NCI-H345 (cell line): Measurements from ENCODE around the gene SPC24.
"Not testable (repeated sequence)": the region's sequence is repeated elsewhere in the genome, so short reads cannot be mapped to it uniquely, and the experiment has no call there.

Experiments used
- DNase-seq: peaks from one replicate; lab custom pipeline; 2025; lab: John Stamatoyannopoulos, UW

The SPC24 gene

GRCh38 chr19:11191934-11192333 is 36.4 kb upstream of the SPC24 start:
- no peak for DNase-seq

DNA sequence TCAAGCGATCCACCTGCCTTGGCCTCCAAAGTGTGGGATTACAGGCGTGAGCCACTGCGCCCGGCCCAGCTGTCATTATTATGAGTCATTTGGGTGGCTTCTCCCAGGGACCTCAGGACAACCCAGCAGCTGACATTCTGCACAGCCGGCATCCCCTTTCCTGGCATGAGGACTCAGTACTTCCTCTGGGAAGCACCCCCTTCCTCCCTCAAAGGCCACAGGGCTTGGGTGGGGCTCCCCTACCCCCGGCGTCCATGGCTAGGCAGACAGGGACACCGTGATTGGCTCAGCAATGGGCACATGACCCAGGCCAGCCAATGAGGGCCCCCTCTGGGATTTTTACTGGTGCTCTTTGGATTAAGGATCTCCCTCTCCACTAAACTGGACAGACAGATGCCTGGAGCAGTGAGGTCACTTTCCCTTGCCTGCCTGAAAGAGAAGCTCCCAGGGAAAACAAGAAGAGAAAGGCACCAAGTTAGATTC is 35.7 kb upstream of the SPC24 start:
- DNase-seq: no peak

- no peak for DNase-seq
These were observed 34.9 kb upstream of the SPC24 start for GRCh38 chr19:11190501-11190900.

- DNase-seq: no peak
These were observed 31.9 kb upstream of the SPC24 start for GRCh38 chr19:11187441-11187840.

DNA sequence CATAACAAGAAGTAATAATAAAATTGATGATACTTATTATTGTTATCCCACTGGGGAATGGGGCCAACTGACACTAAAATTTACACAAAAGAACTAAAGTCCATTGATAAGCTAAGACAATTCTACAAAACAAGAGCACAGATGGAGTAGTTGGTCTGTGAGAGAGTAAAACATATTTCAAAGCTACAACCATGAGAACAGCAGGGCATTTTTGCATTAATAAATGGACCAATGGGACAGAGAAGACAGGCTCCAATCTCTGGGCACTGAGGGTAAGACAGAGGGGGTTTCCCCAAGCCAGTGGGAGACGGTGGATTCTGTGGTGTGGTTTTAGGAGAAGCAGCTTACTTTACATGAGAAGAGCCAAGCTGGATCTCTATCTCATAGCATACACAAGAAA is 27.4 kb upstream of the SPC24 start:
- no peak for DNase-seq

DNA sequence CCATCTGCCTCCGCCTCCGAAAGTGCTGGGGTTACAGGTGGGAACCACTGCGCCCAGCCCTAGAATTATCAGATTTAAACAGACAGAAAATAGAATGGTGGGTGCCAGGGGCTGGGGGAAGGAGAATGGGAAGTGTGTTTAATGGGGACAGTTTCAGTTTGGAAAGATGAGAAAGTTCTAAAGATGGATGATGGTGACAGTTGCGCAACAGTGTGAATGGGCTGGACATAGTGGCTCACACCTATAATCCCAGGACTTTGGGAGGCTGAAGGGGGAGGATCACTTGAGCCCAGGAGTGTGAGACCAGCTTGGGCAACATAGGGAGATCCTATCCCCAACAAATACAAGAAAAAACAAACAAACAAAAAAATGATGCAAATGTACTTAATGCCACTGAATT is 25.9 kb upstream of the SPC24 start:
- DNase-seq: no peak

GRCh38 chr19:11180975-11181374 is 25.4 kb upstream of the SPC24 start:
- not testable (repeated sequence) for DNase-seq

GRCh38 chr19:11180346-11180745 is 24.8 kb upstream of the SPC24 start:
- DNase-seq: no peak

GRCh38 chr19:11179716-11180297 is 24.2 kb upstream of the SPC24 start:
- DNase-seq: no peak

GRCh38 chr19:11179145-11179465 is 23.5 kb upstream of the SPC24 start:
- not testable (repeated sequence) for DNase-seq

DNA sequence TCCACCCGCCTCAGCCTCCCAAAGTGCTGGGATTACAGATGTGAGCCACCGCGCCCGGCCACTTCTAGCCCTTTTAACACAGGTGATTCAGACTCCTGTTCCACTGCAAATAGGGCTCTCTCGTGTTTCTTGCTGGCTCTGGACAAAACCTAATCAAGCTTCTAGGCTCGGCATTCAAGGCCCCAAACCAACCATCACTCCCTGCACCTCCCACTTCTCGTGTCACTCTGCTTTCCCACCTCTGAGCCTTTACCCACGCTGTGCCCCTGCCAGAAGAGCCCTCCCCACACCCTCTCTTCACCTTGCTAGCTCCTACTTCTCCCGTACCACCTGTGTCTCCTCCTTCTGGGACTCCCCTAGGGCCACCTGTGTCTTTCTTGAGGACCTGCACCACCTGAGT is 22.0 kb upstream of the SPC24 start:
- DNase-seq: no peak

GRCh38 chr19:11176466-11177193 is 21.0 kb upstream of the SPC24 start:
- no peak for DNase-seq

- DNase-seq: no peak
These were observed 20.3 kb upstream of the SPC24 start for GRCh38 chr19:11175920-11176319.

- no peak for DNase-seq
These were observed 18.8 kb upstream of the SPC24 start for GRCh38 chr19:11174336-11174735.

- no peak for DNase-seq
These were observed 18.1 kb upstream of the SPC24 start for GRCh38 chr19:11173516-11174155.

DNA sequence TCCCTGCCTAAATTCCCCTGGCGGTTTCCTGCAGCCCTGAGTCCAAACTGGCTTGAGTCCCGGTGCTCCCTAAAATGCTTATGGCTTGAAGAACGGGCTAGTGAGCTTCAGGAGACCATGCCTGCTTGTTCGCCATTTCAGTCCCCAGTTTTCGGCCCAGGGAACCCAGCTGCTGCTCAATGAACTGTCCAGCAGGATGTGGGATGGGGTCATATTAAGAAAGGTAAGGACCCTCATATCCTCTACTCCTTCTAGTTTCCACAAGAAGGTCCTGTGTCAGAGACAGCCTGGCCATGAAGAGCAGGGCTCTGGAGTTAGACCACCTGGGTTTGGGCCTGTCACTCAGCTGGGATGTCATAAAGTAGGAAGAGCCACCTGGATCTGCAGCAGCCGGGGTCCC is 17.0 kb upstream of the SPC24 start:
- DNase-seq: no peak

GRCh38 chr19:11171144-11171543 is 15.6 kb upstream of the SPC24 start:
- DNase-seq: no peak

DNA sequence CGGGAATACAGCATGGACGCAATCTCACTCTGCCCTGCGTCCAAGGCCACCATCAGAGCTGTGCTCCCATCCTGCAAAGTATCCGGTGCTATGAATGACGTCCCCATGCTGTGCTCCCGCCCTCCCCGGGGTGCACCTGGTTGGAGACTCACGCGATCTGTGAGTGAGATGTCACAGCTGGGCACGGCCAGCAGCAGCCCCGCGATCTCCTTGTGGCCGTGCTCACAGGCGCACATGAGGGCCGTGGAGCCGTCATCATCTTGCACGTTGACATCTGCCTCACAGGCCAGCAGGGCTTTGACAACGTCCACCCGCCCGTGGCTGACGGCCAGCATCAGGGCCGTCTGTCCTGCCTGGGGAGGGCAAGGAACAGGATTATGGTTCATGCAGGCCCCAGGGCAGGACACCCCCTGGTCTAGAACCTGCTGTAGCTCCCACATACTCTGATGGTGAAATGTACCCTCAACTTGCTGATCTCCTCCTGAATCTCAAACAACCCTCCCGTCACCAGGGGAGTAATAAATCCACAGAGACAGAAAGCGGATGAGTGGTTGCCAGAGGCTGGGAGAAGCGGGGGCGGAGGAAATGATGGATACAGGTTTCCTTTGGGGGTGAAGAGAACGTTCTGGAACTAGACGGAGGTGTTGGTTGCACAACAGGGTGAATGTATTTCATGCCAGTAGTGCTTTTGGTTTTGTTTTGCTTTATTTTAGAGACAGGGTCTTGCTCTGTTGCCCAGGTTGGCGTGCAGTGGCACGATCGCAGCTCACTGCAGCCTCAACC is 14.5 kb upstream of the SPC24 start:
- DNase-seq: no peak

DNA sequence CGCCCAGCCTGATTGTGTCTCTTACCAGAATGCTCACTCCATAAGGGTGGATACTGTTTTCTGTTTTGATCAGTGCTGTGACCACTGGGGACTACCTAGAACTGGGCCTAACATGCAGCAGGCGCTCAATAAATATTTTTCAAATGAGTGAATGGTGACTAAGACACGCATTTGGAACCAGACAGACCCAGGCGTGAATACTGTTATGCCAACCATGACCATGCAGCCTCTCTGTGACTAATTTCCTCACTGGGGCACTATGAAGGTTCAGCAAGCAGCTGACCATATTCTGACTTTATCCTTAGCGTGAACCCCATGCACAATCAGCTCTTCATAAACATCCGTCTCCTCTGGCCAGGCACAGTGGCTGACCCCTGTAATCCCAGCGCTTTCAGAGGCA is 13.0 kb upstream of the SPC24 start:
- DNase-seq: no peak

GRCh38 chr19:11166281-11167142 is 10.9 kb upstream of the SPC24 start:
- no peak for DNase-seq

DNA sequence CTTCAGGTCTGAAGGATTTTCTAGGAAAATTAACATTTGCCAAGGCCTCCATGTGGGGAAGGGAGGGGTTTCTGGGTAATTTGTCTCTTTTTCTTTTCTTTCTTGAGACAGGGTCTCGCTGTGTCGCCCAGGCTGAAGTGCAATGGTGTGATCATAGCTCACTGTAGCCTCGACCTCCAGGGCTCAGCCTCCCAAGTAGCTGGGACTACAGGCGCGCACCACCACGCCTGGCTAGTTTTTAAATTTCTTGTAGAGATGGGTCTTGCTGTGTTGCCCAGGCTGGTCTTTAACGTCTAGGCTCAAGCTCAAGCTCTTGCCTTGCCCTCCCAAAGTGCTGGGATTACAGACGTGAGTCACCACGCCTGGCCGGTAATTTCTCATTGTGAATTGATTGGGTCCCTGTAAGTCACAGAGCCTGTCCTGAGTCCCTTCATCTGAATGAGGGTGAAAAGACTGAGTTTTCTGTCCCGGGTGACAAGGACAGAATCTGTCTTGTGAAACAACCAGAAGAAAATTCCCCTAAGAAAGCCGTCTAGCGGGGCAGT is 10.0 kb upstream of the SPC24 start:
- no peak for DNase-seq
